ENCODE data around the gene TMIGD1.

Gene TMIGD1

DNA sequence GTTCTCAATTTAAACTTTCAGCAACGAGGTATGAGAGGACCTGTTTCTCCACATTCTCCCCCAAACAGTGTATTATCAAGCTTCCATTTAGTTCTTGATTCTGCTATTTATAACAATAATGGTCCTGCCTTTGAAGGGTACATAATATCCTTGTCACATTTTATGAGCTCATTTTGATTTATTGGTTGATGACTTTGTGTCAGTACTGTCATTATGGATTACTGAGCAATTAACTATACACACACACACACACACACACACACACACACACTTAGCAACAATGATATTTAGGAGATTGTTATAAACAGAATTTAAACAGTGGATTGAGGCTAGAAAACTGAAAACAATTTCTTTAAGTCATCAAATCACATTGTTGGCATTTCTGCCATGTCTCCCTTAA is 7.0 kb downstream of the TMIGD1 start:
- no peak for DNase-seq (ENCODE audit: low read depth)

DNA sequence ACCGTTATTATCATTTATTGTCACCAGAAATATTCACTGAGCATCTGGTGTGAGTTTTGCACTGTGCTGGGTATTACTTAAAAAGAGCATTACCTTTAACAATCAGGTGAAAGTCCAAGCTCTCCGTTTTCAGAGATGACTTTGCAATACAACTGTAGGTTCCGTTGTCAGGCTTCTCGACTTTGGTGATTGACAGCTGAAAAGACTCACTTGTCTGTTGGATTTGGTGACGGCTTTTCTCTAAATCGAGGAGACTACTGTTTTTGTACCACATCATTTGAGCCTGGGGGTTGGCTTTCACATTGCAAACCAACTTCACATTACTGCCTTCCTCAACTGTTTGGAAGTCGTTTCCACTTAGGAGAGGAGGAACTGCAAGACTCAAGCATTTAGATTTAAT is 9.1 kb downstream of the TMIGD1 start:
- no peak for DNase-seq (ENCODE audit: low read depth)

DNA sequence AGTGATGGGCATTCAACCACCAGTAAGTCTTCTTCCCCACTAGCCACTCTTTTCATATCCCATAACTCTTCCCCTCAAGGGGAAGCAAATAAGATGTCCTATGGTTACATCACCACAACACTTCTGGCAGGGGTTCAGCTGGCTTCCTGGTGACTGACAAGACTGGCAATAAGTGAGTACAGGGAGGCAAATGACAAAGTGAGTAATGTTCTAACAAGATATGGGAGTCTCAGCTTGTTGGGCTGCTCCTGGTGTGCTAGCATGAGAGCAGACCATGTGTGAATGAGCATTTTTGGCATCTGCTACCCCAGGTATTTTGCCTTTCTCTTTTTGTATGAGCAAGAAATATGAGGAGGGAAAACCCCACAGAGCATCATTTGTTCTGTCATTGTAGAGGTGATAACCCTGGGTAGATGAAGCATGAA is 9.9 kb downstream of the TMIGD1 start:
- peak; percentile 25 for DNase-seq (ENCODE audit: low read depth)

DNA sequence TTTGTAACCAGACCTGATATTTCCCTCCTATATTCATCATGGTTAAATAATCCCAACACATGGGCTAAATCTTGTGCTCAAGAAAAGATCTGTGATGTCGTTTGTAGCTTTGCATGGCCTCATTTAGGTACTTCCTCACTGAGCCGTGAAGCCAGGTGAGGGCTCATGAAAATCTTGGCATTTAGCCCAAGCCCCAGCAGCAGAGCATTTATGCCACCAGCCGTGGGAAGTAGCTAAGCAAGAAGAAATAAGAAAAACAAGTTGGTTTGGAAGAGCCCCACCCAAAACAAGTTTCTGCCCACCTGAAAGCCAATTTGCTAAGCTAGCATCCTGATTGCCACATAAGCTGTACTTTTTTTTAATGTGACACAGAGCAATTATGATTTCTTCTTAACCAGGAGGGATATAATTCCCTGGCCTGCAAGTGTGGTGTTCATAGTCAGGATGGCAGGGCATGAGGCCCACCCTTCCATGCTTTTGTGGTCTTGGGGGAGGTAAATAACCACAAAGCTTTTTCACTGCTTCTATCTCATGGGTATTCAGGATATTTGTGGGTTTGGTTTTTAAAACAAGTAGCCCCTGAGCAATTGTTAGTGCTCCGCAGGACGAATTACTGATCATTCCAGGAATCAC is 10.5 kb downstream of the TMIGD1 start:
- peak; percentile 21 for DNase-seq (ENCODE audit: low read depth)

DNA sequence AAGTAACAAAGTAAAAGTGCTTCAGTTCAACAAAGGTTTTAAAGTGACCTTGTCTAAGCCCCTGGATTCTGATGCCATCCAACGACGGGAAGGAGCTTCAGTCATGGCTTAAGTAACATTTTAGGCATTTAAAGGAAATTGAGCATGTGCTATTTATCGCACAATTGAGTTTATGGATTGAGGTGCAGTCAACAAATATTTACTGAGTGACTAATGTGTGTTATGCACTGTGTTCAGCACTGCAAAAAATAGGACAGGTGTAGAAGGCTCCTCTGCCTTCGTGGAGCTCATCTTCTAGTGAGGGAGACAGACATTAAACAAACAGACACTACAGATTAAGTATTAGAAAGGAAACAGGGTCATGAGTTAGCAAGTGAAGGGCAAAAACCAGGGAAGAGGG is 12.5 kb downstream of the TMIGD1 start:
- DNase-seq (ENCODE audit: low read depth), result no peak

DNA sequence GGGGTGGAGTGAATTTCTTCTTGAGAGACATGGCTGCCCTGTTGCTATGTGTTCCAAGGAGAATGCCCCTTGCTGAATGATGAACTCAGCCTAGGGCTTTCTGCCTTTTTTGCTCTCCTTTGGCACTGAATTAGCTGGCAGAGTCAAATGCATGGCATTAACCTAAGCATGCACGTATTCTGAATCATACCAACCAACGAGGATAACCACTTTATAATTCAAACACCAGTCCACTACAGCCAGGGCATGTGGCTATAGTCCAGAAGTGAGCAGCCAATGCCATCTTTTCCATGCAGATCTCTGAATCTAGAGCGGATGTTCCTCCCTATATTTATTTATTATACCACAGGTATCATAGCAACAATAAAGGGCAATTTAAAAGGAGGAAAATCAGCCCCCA is 15.7 kb downstream of the TMIGD1 start:
- no peak for DNase-seq (ENCODE audit: low read depth)

DNA sequence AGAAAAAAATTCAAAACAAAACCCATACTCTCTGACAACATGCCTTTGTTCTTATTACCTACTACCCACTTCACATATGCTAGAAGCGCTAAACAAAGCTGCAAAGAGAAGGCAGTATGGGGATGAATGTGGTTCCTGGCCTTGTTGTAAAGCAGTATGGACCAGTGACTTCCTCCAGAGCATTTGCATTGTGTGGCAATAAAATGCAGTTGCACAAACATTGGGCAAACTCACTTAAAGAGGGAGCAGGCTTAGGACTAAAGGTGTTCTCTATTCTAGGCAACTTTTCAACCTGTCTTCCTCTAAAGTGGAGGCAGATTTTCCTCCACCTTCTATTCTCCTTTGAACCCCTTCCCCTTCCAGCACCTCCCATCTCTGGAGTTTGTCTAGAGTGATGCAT is 17.1 kb downstream of the TMIGD1 start:
- no peak for DNase-seq (ENCODE audit: low read depth)

DNA sequence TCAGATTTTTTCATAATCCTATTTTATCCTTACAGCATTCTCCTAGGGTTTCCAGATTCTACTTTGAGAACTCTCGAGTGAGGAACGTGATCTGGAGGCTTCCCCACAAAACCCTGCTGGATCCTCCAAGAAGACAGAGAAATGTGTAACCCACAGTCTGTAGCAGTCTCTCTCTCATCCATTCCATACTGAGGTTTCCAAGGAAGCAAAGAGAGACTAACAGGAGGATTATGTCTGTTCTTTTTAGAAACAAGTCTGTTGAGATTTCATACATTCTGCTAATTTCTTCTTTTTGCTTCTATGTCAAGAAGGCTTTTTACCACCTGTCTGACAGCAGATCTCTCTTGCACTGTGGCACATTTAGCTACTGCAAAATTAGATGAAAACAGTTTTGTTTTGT is 18.8 kb downstream of the TMIGD1 start:
- no peak for DNase-seq (ENCODE audit: low read depth)

DNA sequence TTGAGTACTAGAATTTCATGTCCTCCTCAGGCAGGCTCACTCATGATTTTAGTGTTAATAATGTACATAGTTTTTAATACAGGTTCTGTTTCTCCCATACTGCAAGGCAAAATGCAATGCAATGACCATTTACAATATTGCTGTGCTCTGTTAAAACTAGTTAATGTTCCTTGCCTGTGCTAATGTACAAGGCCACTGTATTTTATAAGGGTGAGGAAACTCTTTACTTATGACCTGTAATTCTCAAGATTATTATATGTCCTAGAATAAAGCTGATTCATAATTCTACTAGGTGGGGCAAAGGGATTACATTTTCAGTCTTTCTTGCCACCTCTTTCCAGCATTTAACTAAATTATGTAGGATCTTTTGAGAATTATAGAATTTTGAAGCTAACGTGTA is 19.4 kb downstream of the TMIGD1 start:
- no peak for DNase-seq (ENCODE audit: low read depth)

DNA sequence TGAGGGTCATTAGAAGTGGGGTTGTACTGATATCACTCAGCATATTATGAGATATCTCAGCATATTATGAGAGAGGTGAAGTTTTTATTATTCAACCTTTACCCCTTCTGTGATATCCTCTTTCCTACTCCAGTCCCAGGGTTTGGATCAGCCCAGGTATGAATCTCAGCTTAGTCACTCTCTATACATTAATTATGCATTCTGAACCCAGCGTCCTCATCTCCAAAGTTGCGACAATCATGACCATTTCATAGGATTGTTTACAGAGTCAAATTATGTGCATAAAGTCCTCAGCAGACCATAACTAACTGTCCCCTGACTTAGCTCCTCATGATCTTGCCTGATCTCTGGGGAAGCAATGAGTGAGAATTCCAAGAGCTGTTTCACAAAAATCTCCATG is 21.6 kb downstream of the TMIGD1 start:
- DNase-seq (ENCODE audit: low read depth), result no peak

DNA sequence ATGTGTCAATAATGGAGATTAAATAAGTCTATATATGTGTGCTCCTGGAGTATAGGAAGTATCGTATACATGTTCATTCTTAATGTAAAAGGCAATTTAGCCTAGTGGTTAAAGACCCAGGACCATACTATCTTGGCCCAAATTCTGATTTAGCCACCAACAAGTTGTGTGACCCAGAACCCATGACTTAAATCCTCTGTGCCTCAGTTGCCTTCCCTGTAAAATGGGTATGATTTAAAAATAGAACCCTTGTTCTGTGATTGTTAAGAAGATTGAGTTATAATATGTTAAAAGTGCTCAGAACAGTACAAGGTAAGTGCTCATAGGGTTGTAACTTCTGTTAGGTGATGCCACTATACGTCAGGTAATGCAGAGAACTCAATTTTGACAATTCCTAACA is 23.3 kb downstream of the TMIGD1 start:
- no peak for DNase-seq (ENCODE audit: low read depth)

DNA sequence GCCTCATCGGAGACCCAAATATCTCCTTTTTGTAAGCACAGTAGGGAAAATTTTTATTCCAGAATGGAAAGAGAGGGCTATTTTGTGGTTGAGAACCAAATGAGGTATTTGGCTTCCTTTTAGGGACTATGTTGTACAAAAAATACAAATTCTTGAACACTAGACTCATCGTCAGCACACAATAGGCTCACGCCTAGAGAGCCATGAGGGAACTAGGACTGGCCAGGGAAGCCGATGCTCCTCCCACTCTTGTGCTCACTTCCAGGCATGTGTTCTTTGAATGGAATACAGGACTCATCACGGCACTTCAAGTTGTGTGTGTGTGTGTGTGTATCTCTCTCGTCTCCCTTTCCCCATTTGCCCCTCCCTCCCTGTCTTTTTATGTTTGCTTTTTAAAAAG is 24.3 kb downstream of the TMIGD1 start:
- no peak for DNase-seq (ENCODE audit: low read depth)

DNA sequence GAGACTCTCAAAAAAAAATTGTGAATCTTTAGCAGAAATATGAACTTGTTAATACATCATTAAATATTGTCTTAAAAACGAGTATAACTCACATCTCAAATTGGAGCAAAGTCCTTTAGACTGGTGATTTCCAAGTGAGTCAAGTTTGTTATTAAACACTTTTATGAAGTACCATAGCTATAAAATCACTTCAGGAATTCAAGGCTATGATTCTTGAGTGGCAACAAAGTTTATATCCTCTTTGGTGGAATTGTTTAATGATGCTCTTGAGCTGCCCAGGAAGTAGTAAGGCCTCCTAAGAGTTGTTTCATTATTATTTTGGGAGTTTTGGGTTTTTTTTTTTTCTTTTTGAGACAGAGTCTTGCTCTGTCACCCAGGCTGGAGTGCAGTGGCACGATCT is 25.5 kb downstream of the TMIGD1 start:
- DNase-seq (ENCODE audit: low read depth), result no peak

DNA sequence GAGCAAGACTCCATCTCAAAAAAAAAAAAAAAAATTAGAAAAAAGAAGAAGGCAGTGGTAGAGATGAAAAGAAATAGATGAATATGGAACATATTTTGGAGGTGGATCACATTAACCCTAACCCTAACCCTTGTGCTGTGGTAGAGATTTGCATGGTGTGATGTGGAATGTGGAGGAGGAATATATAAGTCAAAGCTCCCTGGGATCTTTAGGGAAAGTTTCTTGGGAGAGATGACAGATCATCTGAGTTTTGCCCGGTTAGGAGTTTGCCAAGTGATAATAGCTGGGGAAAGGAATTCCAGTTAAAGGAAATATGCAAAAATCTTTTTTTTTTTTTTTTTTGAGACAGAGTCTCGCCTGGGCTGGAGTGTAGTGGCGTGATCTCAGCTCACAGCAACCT is 29.1 kb downstream of the TMIGD1 start:
- DNase-seq (ENCODE audit: low read depth), result no peak

DNA sequence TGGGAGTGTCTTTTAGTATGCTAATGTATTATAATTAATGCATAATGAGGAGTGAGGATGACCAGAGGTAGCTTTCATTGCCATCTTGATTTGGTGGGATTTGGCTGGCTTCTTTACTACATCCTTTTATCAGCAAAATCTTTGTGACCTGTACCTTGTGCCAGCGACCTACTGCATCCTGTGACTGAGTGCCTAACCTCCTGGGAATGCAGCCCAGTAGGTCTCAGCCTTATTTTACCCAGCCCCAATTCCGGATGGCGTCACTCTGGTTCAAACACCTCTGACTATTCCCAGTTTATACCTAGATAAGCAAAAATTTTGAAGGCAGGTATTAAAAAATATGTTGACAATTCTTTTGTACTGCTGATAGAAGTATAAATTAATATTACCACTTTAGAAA is 31.6 kb downstream of the TMIGD1 start:
- no peak for DNase-seq (ENCODE audit: low read depth)

DNA sequence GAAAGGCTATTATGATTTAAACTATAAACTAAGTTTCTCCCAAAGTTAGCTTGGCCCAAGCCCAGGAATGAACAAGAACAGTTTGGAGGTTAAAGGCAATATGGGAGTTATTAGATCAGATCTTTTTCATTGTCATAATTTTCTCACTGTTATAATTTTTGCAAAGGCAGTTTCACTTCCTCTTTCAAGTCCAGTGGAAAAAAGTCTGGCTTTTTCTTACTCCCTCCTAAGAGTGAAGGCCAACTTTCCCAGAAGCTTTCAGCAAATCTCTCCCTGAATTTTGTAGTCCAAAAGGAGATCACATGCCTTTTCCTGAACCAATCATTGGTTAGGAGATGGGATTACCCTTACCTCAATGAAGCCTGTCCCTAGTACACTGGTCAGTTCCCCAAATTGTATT is 33.0 kb downstream of the TMIGD1 start:
- DNase-seq (ENCODE audit: low read depth), result no peak

DNA sequence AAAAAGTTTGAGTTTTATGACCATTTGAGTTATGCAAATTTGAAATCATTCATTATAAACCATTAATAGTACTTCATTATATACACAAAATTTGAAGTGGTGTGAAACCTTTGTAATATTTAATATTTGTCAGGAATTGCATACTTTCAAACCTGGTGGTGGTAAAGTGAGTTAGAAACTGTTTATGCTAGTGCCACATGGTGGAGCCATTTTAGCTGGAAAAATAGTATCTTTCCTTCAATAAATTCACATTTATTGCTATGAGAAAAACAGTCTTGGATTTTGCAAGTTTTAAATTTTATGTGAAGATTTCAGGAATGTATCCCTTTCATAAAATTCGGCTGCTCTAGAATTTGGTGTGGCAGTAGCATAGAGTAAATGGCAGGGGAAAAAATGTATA is 34.9 kb downstream of the TMIGD1 start:
- no peak for DNase-seq (ENCODE audit: low read depth)

DNA sequence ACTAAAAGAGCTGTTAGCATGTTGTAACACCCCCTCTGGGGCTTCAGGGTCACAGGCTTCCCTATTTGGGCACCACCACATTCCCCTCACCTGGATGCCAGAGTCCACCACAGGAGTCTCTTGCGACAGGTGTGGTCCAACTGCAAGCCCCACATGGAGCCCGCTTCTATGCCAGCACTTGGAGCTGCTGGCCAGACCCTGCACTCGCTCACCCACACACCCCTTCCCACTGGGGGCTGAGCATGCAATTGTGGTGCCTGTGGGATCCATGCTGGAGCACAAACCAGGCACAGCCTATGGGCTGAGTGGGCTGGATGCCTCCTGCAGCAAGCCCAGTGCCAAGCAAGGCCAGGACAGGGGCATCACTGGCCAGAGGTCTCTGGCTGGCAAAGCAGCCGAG is 36.1 kb downstream of the TMIGD1 start:
- DNase-seq (ENCODE audit: low read depth), result no peak

DNA sequence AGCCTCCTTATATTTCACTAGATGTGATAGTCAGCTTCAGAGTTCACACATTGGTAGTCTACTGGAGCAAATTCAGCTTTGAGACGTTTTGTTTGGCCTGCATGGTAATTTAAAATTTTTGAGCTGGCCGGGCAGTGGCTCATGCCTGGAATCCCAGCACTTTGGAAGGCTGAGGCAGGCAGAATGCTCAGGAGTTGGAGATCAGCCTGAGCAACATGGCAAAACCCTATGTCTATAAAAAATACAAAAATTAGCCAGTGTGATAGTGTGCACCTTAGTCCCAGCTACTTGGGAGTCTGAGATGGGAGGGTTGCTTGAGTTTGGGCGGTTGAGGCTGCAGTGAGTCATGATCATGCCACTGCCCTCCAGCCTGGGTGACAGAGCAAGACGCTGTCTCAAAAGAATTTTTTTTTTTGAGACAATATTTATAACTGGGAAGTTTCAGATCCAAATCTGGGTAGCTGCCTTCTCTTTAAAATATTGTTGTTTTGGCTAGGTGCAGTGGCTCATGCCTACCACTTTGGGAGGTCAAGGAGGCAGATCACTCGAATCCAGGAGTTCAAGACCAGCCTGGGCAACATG is 37.3 kb downstream of the TMIGD1 start:
- DNase-seq (ENCODE audit: low read depth), result no peak

DNA sequence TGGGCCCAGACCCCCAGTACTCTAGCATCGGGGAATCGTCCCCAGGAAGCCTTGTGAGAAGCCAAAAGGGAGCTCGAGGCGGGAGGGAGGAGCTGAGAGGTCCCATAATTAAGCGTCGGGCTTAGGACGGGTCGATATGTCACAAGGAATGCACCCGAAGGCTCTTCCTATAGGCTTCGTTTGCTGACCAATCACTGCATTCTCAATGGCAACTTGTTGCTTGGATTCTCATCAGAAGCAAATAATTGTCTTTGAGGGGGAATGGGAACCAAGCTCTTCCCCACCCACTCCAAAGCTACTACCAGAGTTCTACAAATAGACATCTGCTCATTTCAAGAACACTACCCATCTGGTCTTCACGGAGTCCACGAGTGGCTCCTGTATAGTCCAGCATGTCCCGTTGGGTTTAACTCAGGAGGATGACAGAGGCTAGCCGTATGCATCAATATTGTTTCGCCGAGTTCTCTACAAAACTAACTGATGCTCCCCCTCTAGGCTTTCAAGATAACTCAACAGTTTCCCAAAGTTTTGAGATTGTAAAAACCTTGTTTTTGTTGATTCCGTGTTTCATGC is 41.5 kb downstream of the TMIGD1 start:
- no peak for DNase-seq (ENCODE audit: low read depth)

DNA sequence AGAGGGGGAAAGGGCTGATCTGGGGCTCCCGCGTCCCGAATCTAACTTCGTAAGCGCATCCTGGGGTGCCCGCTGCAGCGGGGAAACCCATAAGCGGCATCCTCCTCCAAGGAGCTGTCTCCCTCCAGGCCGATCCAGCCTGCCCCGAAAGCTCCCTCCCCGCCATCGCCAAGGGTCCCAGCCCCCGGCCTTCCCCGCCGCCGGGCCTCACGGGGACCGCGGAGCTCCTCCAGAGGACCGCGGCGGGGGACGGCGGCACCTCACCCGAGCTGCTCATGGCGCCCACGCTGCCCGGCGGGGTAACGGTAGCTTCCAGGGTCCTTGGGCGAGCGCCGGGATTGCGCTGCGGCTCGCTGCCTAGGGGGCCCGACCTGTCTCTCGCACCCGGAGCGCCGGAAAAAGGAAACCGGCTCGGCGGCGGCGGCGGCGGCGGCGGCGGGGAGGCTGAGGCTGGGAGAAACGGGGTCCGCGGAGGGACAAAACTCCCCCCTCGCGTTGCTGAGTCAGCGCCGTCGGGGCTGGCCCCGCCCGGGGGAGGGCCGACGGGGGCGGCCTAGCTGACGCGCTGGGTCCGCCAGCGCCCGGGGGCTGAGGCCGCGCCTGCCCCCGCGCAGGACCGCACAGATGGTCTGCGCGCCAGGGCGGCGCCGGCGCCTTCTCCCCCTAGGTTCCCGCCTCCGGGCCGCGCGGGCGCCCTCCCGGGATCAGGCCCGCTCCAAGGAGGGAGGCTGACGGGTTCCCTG is 42.1 kb downstream of the TMIGD1 start, which contains the start of gene BLMH:
Gene BLMH, minus strand, starts transcription at position 402 of the 743 bp plus-strand sequence. Its CDS starts 125 bp downstream, at position 277.
- DNase-seq (ENCODE audit: low read depth), result peak; percentile 82

DNA sequence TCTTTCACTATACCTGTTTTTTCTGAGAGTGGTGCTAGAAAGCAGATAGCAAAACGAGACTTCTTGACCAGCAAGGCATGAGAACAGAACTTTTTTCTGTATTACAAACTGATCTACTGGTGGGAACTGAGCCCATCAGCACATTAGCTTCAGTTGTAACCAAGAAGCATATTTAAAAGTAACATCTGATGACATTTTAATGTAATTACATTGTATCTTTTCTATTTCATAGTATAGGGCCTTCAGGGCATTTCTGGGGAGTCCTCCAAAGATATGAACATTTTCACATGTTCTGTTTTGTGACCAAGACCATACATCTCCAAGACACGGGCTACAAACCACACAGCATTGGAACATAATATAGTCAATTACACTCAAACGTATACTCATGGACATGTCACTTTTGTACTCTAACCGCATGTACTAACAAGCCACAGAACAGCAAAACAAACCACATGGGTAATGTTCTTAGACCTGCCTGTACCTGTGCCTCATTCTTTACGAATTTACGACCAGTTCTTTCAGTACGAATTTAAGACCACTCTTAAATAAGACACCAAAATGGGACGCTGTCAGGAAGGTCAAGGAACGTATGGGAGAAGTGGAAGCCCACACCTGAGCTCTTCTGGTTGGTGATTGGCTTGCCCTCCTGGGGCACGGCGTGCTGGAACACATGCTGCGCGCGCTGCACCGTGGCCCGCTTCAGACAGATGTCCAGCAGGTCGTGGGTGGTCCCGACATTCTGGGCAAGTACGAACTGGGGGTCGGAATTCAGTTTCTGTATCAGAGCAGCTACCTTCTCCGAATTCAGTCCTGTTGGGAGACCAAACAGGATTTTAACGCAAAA is 42.9 kb downstream of the TMIGD1 start:
- DNase-seq (ENCODE audit: low read depth), result no peak
